OCI-LY1 (cell line): Measurements from ENCODE around the gene SC5D.

Source experiments
- EZH2 ChIP-seq: fragments of 200-600 bp; sonication (generic), shearing (Covaris generic); IDR thresholded peaks from 2 replicates; pipeline ENCODE4 v1.8.0; 2017; ENCODE audit warnings: borderline replicate concordance, mixed run types, mild to moderate bottlenecking, antibody characterized with exemption, low read length, moderate library complexity, mixed read lengths
- TF ChIP-seq, protein P1 (sequence below): fragments of 200-600 bp; sonication (generic), shearing (Covaris generic); IDR thresholded peaks from 2 replicates; pipeline ENCODE4 v1.5.1; 2017; ENCODE audit warnings: mild to moderate bottlenecking, antibody characterized with exemption, low read length, moderate library complexity, mixed read lengths

- TF ChIP-seq, protein P1, sequence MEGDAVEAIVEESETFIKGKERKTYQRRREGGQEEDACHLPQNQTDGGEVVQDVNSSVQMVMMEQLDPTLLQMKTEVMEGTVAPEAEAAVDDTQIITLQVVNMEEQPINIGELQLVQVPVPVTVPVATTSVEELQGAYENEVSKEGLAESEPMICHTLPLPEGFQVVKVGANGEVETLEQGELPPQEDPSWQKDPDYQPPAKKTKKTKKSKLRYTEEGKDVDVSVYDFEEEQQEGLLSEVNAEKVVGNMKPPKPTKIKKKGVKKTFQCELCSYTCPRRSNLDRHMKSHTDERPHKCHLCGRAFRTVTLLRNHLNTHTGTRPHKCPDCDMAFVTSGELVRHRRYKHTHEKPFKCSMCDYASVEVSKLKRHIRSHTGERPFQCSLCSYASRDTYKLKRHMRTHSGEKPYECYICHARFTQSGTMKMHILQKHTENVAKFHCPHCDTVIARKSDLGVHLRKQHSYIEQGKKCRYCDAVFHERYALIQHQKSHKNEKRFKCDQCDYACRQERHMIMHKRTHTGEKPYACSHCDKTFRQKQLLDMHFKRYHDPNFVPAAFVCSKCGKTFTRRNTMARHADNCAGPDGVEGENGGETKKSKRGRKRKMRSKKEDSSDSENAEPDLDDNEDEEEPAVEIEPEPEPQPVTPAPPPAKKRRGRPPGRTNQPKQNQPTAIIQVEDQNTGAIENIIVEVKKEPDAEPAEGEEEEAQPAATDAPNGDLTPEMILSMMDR, result no peak
- TF ChIP-seq EZH2, result no peak
These were observed 8.6 kb downstream of the SC5D start for GRCh38 chr11:121300972-121301699.
